Ascending aorta (tissue), 2 donors: ENCODE results near the gene SEMA3C. TPM values are rescaled to one million over a fixed set of nuclear protein-coding genes. Genes with fewer than 3 reads are reported as not detected.

Experiments used
- DNase-seq, 2 donors: peaks; one replicate each; pipeline ENCODE4 v3.0.0-alpha.2; 2019; ENCODE audit warnings: low spot score in 2 of 2
- H3K27ac ChIP-seq, 2 donors: fragments of 200-600 bp; sonication (generic); one replicate each; pipeline ENCODE4 v1.5.1; 2016 to 2017; ENCODE audit warnings: mild to moderate bottlenecking in 1 of 2
- H3K27me3 ChIP-seq: fragments of 200-600 bp; sonication (generic); one replicate; pipeline ENCODE4 v1.5.1; 2017
- H3K36me3 ChIP-seq, 2 donors: fragments of 200-600 bp; sonication (generic); one replicate each; pipeline ENCODE4 v1.5.1; 2016
- H3K4me1 ChIP-seq, 2 donors: fragments of 200-600 bp; sonication (generic); one replicate each; pipeline ENCODE4 v1.5.1; 2016 to 2017; ENCODE audit warnings: mild to moderate bottlenecking in 1 of 2
- H3K4me3 ChIP-seq, 2 donors: fragments of 200-600 bp; sonication (generic); one replicate each; pipeline ENCODE4 v1.5.1; 2016 to 2017; ENCODE audit warnings: mild to moderate bottlenecking in 1 of 2
- H3K9me3 ChIP-seq, 2 donors: fragments of 200-600 bp; sonication (generic); one replicate each; pipeline ENCODE4 v1.5.1; 2016
- intact Hi-C: fragments of 100-400 bp; cut with DNase I; formaldehyde crosslinking; loops from one replicate; pipeline ENCODE4 v1.15.1; 2023
- total RNA-seq: library from RNA; depleted of rRNA; stranded (reverse); fragments of >200 nt; gene quantifications from one replicate; pipeline ENCODE4 v1.1.0, GENCODE V29; 2016
- TF ChIP-seq, protein P1 (sequence below), 3 experiments: fragments of 200-600 bp in 2 of 3; fragments of 450-650 bp in 1 of 3; sonication (generic) in 2 of 3; IDR thresholded peaks; one replicate each; pipeline ENCODE4 v1.5.1; 2016 to 2019; ENCODE audit warnings: antibody characterized with exemption in 3 of 3, mild to moderate bottlenecking in 1 of 3, moderate library complexity in 1 of 3

The SEMA3C gene
- total RNA-seq, 1 donor from 2014 or later: 16.6 TPM

DNA sequence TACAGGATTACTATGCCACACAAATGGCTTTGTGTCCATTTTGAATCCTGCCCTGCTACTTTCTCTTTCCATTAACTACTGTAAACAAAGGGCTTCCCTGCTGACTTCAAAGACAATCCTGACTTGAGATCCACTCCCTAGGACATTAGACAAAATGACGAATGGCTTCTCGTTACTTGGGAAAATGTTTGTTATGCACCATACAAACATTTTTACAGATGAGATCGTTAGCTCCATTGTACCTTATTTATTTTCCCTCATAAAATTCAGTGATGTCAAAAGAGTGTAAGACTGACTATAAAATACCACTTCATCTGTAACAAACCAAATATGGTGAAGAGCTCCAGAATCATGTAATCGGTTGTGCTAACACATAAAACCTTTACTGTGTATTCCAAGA, 158.6 kb downstream of the SEMA3C start:
- Histone ChIP-seq H3K27me3 (no peaks in the 10 kb centered on the region), H3K4me3 (no peak overlapping the region), H3K4me1 (no peaks in the 10 kb centered on the region), H3K27ac (no peak overlapping the region), H3K36me3 (no peaks in the 10 kb centered on the region), H3K9me3 (no peaks in the 10 kb centered on the region)
- no peak for DNase-seq
- intact Hi-C loops: no loop called here
- TF ChIP-seq, protein P1, sequence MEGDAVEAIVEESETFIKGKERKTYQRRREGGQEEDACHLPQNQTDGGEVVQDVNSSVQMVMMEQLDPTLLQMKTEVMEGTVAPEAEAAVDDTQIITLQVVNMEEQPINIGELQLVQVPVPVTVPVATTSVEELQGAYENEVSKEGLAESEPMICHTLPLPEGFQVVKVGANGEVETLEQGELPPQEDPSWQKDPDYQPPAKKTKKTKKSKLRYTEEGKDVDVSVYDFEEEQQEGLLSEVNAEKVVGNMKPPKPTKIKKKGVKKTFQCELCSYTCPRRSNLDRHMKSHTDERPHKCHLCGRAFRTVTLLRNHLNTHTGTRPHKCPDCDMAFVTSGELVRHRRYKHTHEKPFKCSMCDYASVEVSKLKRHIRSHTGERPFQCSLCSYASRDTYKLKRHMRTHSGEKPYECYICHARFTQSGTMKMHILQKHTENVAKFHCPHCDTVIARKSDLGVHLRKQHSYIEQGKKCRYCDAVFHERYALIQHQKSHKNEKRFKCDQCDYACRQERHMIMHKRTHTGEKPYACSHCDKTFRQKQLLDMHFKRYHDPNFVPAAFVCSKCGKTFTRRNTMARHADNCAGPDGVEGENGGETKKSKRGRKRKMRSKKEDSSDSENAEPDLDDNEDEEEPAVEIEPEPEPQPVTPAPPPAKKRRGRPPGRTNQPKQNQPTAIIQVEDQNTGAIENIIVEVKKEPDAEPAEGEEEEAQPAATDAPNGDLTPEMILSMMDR (IDR thresholded peaks at IDR 0.05): no peak

DNA sequence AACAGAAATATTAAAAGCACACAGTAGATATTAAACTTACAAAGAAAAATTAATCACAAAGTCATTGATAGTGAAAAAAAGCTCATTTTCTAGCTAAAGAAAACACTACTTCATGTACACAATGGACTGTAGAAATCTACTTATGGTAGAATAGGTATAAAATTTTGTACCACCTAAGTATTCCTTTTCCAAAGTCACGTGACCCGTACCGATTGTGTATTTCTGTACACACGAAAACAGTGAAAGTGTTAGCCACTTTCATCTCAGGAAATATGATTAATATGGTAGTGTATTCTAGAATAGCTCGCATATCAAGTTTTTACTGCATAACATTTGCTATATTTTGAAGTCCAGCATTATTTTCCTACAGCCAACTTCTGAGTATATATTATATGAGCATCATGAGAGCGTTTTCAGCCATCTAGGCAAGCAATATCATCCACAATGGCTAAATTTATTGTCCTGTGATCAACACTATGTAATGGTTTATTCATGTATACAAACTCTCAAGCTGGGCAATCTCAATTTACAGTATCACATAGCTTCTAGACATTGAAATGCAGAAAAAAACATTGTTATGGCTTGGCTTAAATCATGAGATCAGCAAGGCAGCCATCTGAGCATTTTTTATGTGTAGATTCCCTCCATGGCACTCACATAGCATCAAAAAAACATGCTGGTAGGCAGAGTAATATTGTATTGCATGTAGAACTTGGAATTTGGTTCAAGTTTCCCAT, 165.7 kb downstream of the SEMA3C start:
- no peaks in the 10 kb centered on the region for H3K36me3 ChIP-seq
- DNase-seq: no peak
- intact Hi-C loops: no loop called here
- H3K27me3 ChIP-seq: no peaks in the 10 kb centered on the region
- no peak overlapping the region for H3K4me3 ChIP-seq
- no peak overlapping the region for H3K27ac ChIP-seq
- TF ChIP-seq, protein P1 (IDR thresholded peaks at IDR 0.05): no peak
- no peaks in the 10 kb centered on the region for H3K9me3 ChIP-seq
- H3K4me1 ChIP-seq: no peaks in the 10 kb centered on the region

DNA sequence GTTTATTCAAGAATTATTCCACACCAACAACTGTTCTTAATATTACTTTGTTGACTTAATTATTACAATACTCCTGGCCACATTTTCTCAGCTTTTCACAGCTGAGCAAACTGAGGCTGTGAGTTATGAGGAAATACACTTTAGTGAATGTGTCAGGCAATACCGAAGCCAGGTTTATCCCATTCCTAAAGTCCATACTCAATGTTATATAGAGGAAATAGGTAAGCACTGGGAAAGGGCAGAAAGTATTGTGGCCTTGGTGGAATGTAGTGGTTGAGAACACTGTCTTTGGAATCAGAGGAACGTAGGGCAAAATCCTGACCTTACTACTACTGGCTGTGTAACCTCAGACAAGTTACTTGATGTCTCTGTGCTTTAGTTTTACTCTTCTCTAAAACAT, 169.6 kb downstream of the SEMA3C start:
- no peaks in the 10 kb centered on the region for H3K4me1 ChIP-seq
- H3K9me3 ChIP-seq: no peaks in the 10 kb centered on the region
- H3K4me3 ChIP-seq: no peak overlapping the region
- H3K36me3 ChIP-seq: no peaks in the 10 kb centered on the region
- TF ChIP-seq, protein P1 (IDR thresholded peaks at IDR 0.05): no peak
- H3K27ac ChIP-seq: no peak overlapping the region
- intact Hi-C loops: no loop called here
- DNase-seq: no peak
- no peaks in the 10 kb centered on the region for H3K27me3 ChIP-seq

DNA sequence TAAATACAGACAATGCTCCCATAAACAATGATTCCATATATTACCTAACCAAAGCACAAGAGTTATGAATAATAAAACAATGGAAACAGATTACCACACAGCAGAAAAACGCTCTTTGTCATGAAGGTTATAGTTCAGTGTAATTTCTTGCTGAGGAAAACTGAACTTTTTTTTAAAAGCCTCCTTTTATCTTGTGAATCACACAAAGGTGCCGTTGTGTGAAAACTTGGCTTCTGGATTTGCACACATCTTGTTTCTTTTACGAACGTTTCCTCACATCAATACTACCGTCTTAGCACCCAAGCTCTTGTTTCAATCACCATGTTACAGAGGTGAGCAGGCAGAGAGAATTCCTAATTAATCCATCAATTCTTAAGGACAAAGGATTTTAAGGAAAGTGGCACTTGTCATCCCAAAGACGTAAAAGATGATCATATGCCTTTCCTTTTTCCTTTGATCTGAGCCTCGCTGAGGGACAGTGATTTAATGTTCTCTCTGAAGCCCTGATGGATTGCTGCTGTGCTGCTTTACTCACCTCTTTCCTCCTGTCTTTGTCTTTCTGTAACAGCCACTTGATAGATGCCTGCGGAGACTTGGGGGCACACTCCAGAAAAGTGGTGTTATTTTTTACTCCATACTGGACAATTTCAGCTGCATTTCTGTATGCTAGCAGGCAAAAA, 170.3 kb downstream of the SEMA3C start:
- Histone ChIP-seq H3K4me3 (no peak overlapping the region), H3K27me3 (no peaks in the 10 kb centered on the region), H3K9me3 (no peaks in the 10 kb centered on the region), H3K4me1 (no peaks in the 10 kb centered on the region), H3K36me3 (no peaks in the 10 kb centered on the region), H3K27ac (no peak overlapping the region)
- DNase-seq: no peak
- intact Hi-C loops: no loop called here
- TF ChIP-seq, protein P1 (IDR thresholded peaks at IDR 0.05): no peak

DNA sequence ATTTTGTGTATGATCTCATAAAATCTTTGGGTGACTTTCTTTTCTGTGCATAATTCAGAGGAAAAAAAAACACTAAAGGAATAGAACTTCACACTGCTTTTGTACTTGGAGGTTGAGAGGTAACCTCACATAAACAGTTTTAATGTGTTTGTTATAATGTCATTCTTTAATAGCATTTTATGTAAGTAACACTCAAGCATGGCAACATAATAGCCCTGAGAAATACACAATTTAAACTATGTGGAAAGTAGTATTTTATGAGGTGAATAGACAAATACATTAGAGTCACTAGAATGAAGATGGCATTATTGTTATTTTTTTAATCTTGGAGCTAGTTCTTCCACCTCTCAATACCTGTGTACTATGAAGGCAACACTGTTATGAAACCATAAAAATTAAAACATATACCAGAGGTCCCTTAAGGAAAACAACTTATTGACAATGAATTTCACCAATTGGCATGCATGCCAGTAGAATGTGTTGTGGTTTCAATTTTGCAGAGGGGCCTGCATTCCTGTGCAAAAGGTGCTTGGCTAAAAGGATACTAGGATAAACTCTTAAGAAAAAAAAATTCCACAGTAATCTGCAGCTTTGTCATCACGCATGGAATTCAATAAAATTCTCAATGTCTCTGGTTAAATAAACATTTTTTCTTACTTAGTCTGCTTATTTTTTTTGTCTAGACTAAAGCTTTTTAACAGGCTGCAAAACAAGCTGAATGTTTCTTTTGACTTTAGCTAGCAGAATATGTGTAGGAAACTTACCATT, 177.9 kb downstream of the SEMA3C start:
- Histone ChIP-seq H3K27ac (no peak overlapping the region), H3K36me3 (no peaks in the 10 kb centered on the region)

More for the DNA sequence above, 177.9 kb downstream of the SEMA3C start:
- intact Hi-C loops: no loop called here
- Histone ChIP-seq H3K4me1 (no peaks in the 10 kb centered on the region), H3K4me3 (no peak overlapping the region), H3K9me3 (no peaks in the 10 kb centered on the region), H3K27me3 (no peaks in the 10 kb centered on the region)
- TF ChIP-seq, protein P1 (IDR thresholded peaks at IDR 0.05): no peak
- DNase-seq: no peak
